ENCODE data around the gene NDEL1. TPM values are rescaled to one million over a fixed set of nuclear protein-coding genes. Genes with fewer than 3 reads are reported as not detected.

The NDEL1 gene
- total RNA-seq, 1 experiment from 2014 or later, result 34.7 TPM

- ATAC-seq (no peak), DNase-seq (ENCODE audit: low spot score) (no peak)
- Mint-ChIP-seq H3K4me3 (no peak overlapping the region), H3K36me3 (peaks cover 18% of the 10 kb centered on the region), H3K27ac (no peak overlapping the region), H3K27me3 (ENCODE audit: low read depth) (no peaks in the 10 kb centered on the region), H3K4me1 (0 out of 2 replicates have a peak, but pooled peaks cover 5% of the 10 kb centered on the region), H3K9me3 (no peaks in the 10 kb centered on the region)
- CTCF ChIA-PET, result interaction anchor here (2.0 to 3.8 kb wide), 2 partner anchors 277 to 317 kb away, joined by 9 to 15 read pairs; no protein-coding TSS in a partner anchor
- no peak for TF ChIP-seq FOXP1 (CRISPR knock-in tag; IDR thresholded peaks at IDR 0.05; ENCODE audit: borderline replicate concordance)
- no peak for TF ChIP-seq ATF2 (CRISPR knock-in tag; IDR thresholded peaks at IDR 0.05; ENCODE audit: borderline replicate concordance, low read depth)
- TF ChIP-seq, protein P1, sequence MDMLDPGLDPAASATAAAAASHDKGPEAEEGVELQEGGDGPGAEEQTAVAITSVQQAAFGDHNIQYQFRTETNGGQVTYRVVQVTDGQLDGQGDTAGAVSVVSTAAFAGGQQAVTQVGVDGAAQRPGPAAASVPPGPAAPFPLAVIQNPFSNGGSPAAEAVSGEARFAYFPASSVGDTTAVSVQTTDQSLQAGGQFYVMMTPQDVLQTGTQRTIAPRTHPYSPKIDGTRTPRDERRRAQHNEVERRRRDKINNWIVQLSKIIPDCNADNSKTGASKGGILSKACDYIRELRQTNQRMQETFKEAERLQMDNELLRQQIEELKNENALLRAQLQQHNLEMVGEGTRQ (CRISPR knock-in tag; IDR thresholded peaks at IDR 0.05), result no peak
- TF ChIP-seq ZNF121 (CRISPR knock-in tag; IDR thresholded peaks at IDR 0.05), result no peak
- TF ChIP-seq AFF4 (CRISPR knock-in tag; IDR thresholded peaks at IDR 0.05; ENCODE audit: borderline replicate concordance), result no peak
- TF ChIP-seq, protein P2, sequence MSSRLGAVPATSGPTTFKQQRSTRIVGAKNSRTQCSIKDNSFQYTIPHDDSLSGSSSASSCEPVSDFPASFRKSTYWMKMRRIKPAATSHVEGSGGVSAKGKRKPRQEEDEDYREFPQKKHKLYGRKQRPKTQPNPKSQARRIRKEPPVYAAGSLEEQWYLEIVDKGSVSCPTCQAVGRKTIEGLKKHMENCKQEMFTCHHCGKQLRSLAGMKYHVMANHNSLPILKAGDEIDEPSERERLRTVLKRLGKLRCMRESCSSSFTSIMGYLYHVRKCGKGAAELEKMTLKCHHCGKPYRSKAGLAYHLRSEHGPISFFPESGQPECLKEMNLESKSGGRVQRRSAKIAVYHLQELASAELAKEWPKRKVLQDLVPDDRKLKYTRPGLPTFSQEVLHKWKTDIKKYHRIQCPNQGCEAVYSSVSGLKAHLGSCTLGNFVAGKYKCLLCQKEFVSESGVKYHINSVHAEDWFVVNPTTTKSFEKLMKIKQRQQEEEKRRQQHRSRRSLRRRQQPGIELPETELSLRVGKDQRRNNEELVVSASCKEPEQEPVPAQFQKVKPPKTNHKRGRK (CRISPR knock-in tag; IDR thresholded peaks at IDR 0.05; ENCODE audit: borderline replicate concordance), result no peak
- no peak for TF ChIP-seq IRF1 (CRISPR knock-in tag; IDR thresholded peaks at IDR 0.05)
- TF ChIP-seq, protein P3, sequence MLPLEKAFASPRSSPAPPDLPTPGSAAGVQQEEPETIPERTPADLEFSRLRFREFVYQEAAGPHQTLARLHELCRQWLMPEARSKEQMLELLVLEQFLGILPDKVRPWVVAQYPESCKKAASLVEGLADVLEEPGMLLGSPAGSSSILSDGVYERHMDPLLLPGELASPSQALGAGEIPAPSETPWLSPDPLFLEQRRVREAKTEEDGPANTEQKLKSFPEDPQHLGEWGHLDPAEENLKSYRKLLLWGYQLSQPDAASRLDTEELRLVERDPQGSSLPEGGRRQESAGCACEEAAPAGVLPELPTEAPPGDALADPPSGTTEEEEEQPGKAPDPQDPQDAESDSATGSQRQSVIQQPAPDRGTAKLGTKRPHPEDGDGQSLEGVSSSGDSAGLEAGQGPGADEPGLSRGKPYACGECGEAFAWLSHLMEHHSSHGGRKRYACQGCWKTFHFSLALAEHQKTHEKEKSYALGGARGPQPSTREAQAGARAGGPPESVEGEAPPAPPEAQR (CRISPR knock-in tag; IDR thresholded peaks at IDR 0.05), result no peak
- TF ChIP-seq GRHL2 (CRISPR knock-in tag; IDR thresholded peaks at IDR 0.05; ENCODE audit: insufficient replicate concordance, severe bottlenecking), result no peak
- TF ChIP-seq ZNF219 (CRISPR knock-in tag; IDR thresholded peaks at IDR 0.05; ENCODE audit: borderline replicate concordance), result no peak
- no peak for TF ChIP-seq RORB (CRISPR knock-in tag; IDR thresholded peaks at IDR 0.05)
- no peak for TF ChIP-seq STAT6 (CRISPR knock-in tag; conservative IDR thresholded peaks at IDR 0.05; ENCODE audit: low read depth)
- POLR2A ChIA-PET, result interaction anchor here (0.7 to 1.9 kb wide), 2 partner anchors 33 to 84 kb away, joined by 4 read pairs; partner anchors contain the start of gene NDEL1
These were observed 33.3 kb downstream of the NDEL1 start for GRCh38 chr17:8468980-8469379.

Data from WTC11 (cell line).